GM20000 (cell line): ENCODE results near the gene SLC11A2.

Experiments used
- DNase-seq: peaks from one replicate; pipeline ENCODE4 v3.0.0; 2012; ENCODE audit warnings: low spot score
- TF ChIP-seq, protein P1 (sequence below): IDR thresholded peaks from 2 replicates; pipeline ENCODE4 v1.5.1; 2012; ENCODE audit warnings: mild to moderate bottlenecking, control low read depth; ENCODE audit errors: extremely low read depth, missing control alignments

The SLC11A2 gene

DNA sequence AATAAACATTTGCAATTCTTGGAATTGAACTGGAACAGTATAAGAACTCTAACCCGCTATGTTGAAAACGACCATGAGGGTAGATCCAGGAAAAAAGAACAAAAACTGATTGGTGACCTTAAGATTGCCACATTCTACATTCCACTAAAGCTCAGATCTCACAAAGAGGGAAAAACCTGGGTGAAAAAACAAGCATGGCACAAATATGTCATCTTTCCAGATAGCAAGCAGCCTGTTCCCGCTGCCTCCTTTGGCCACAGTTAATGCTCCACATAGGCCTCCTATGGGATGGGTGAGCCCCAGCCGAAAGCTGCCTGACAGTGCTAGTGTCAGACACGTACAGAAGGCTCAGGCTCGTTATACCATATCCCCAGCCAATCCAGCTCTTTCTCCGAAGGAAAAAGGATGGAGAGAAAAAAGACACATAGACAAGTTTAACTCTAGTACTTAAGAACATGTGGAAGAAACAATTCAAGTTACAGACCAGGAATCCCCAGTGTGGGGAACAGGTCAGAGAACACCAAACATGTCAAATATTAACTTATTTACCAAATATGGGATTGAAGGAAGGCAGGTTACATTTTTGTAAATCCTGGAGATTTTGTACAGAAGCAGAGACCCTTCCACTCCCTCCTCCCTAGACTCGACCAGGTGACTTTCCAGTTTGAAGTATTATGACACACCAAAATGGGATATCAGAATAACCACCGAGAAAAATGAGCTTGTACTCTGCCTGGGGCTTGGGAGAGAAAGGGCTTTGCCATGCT is 36.6 kb upstream of the SLC11A2 start:
- no peak for DNase-seq
- TF ChIP-seq, protein P1, sequence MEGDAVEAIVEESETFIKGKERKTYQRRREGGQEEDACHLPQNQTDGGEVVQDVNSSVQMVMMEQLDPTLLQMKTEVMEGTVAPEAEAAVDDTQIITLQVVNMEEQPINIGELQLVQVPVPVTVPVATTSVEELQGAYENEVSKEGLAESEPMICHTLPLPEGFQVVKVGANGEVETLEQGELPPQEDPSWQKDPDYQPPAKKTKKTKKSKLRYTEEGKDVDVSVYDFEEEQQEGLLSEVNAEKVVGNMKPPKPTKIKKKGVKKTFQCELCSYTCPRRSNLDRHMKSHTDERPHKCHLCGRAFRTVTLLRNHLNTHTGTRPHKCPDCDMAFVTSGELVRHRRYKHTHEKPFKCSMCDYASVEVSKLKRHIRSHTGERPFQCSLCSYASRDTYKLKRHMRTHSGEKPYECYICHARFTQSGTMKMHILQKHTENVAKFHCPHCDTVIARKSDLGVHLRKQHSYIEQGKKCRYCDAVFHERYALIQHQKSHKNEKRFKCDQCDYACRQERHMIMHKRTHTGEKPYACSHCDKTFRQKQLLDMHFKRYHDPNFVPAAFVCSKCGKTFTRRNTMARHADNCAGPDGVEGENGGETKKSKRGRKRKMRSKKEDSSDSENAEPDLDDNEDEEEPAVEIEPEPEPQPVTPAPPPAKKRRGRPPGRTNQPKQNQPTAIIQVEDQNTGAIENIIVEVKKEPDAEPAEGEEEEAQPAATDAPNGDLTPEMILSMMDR = no peak

- DNase-seq = no peak
- TF ChIP-seq, protein P1 = no peak
Observed at GRCh38 chr12:51059086-51059485, 32.9 kb upstream of the SLC11A2 start.

DNA sequence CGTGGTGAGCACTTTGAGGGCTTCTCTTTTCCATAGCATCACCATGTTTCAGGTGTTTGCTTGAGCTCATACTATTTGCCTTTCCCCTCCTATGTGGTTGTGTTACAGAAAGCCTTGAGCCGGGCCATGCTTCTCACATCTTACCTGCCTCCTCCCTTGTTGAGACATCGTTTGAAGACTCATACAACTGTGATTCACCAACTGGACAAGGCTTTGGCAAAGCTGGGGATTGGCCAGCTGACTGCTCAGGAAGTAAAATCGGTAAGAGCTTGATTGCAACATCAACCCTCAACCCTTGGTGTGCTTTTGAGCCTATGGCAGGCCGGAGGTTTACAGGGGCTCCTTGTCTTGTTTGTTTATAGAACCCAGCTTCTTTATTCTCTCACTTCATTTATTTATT is 30.1 kb upstream of the SLC11A2 start:
- no peak for DNase-seq
- TF ChIP-seq, protein P1 = no peak

- DNase-seq = no peak
- TF ChIP-seq, protein P1 = no peak
Observed at GRCh38 chr12:51055060-51055459, 28.9 kb upstream of the SLC11A2 start.

GRCh38 chr12:51051787-51052186 is 25.6 kb upstream of the SLC11A2 start:
- TF ChIP-seq, protein P1 = no peak
- no peak for DNase-seq

GRCh38 chr12:51049525-51049924 is 23.3 kb upstream of the SLC11A2 start:
- no peak for DNase-seq

DNA sequence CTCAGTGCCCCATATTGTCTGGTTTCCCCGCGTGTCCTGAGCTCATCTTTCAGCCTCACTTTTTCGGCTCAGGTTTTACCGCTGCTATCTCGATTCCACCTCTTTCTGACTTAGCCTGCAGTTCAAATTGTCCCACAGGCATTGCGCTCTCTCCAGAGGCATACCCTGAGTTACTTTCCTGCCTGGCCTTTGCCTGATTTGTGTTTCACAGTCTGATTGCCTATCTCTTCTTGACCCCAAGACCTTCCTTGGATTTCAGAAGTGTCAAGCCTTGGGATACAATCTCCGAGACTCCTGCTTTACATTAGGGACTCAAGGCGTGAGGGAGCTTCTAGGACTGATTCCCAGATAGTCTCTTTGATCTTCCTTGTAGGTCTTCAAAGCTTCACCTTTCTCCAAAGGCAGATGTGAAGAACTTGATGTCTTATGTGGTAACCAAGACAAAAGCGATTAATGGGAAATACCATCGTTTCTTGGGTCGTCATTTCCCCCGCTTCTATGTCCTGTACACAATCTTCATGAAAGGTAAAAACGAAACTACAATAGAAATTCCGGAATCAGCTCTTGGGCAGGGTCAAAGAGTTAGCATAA is 22.6 kb upstream of the SLC11A2 start:
- no peak for DNase-seq
- TF ChIP-seq, protein P1 = no peak

More at GRCh38 chr12:51049525-51049924, 23.3 kb upstream of the SLC11A2 start:
- TF ChIP-seq, protein P1 = no peak
